Uterus (tissue), 4 donors: Measurements from ENCODE around the gene RNF187. TPM values are rescaled to one million over a fixed set of nuclear protein-coding genes. Genes with fewer than 3 reads are reported as not detected.

Source experiments
- DNase-seq, 2 donors: peaks; one replicate each; pipeline ENCODE4 v3.0.0-alpha.2; 2019 to 2020
- H3K27ac ChIP-seq, 2 donors: fragments of 200-600 bp; sonication (generic); 1 replicate in 1 of 2; 2 replicates in 1 of 2; pipeline ENCODE4 v1.5.1; 2016 to 2018
- H3K27me3 ChIP-seq, 2 donors: fragments of 200-600 bp; sonication (generic); one replicate each; pipeline ENCODE4 v1.5.1; 2018 to 2019; ENCODE audit warnings: control low read depth in 1 of 2
- H3K36me3 ChIP-seq, 2 donors: fragments of 200-600 bp; sonication (generic); one replicate each; pipeline ENCODE4 v1.5.1; 2019; ENCODE audit warnings: control low read depth in 1 of 2
- H3K4me1 ChIP-seq, 2 donors: fragments of 200-600 bp; sonication (generic); one replicate each; pipeline ENCODE4 v1.5.1; 2018 to 2019; ENCODE audit warnings: control low read depth in 1 of 2
- H3K4me3 ChIP-seq, 2 donors: fragments of 200-600 bp; sonication (generic); 1 replicate in 1 of 2; 2 replicates in 1 of 2; pipeline ENCODE4 v1.5.1; 2018 to 2019; ENCODE audit warnings: mild to moderate bottlenecking in 1 of 2
- H3K9me3 ChIP-seq, 2 donors: fragments of 200-600 bp; sonication (generic); one replicate each; pipeline ENCODE4 v1.5.1; 2019; ENCODE audit warnings: control low read depth in 1 of 2
- CTCF ChIP-seq, 4 experiments: fragments of 200-600 bp in 2 of 4; fragments of 450-650 bp in 2 of 4; sonication (generic) in 2 of 4; IDR thresholded peaks; one replicate each; pipeline ENCODE4 v1.5.1; 2016 to 2019; ENCODE audit warnings: antibody characterized with exemption in 4 of 4, mild to moderate bottlenecking in 2 of 4, moderate library complexity in 1 of 4
- POLR2A ChIP-seq, 2 donors: fragments of 450-650 bp; IDR thresholded peaks; one replicate each; pipeline ENCODE4 v1.6.1; 2016; ENCODE audit warnings: antibody characterized with exemption in 2 of 2, mild to moderate bottlenecking in 1 of 2, moderate library complexity in 1 of 2
- intact Hi-C: fragments of 100-400 bp; cut with DNase I; formaldehyde crosslinking; loops from one replicate; pipeline ENCODE4 v1.15.1; 2023; ENCODE audit warnings: low total_unique reads
- total RNA-seq, 4 donors: library from RNA; depleted of rRNA in 3 of 4; stranded (reverse); fragments of >200 nt in 3 of 4; gene quantifications; one replicate each; pipeline versions ENCODE4 v1.1.0 to v1.2.4, GENCODE V29; 2014 to 2023
- donor health status: DM: yes; HTN: yes; CAD: no.

The RNF187 gene
- total RNA-seq, result 10 to 100 TPM; 13.2 to 84.1 (median 27.7) TPM

DNA sequence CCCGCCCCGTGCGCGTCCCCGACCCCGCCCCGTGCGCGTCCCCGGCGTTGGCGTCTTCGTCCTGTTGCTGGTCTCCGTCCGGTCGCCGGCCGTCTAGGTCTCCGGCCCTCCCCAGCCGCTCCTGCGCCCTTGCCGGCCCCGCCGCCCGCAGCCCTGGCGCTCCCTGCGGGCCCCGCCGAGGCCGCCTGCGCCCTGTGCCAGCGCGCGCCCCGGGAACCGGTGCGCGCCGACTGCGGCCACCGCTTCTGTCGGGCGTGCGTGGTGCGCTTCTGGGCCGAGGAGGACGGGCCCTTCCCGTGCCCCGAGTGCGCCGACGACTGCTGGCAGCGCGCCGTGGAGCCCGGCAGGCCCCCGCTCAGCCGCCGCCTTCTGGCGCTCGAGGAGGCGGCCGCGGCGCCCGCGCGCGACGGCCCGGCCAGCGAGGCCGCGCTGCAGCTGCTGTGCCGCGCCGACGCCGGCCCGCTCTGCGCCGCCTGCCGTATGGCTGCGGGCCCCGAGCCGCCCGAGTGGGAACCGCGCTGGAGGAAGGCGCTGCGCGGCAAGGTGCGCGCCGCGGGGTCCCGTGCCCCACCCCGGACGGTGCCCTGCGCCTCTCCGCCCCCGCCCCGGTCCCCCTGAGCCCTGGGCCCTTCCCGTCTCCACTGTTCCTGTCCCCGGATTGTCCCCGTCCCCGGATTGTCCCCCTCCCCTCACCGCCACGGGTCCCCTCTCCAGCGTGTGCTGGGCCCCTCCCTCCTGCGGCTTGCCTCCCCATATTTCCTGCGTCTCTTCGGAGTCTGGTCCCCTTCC, at the start of gene RNF187:
Gene RNF187, plus strand, starts transcription at position 47 of the 789 bp plus-strand sequence.
- Histone ChIP-seq H3K4me1 (peaks cover 0 to 13% of the 10 kb centered on the region in 2 donors), H3K36me3 (no peaks in the 10 kb centered on the region), H3K9me3 (no peaks in the 10 kb centered on the region), H3K27me3 (no peaks in the 10 kb centered on the region), H3K27ac (peak within 1 kb of the TSS; percentile 96 to 97), H3K4me3 (peak within 1 kb of the TSS; percentile 65 to 80)
- intact Hi-C loops, result no loop called here
- DNase-seq, result peak; percentile 85 to 91
- no peak for TF ChIP-seq CTCF (IDR thresholded peaks at IDR 0.05)
- peak in 1 of 2 donors; percentile 50 for TF ChIP-seq POLR2A (IDR thresholded peaks at IDR 0.05)

- no peak overlapping the region for H3K4me3 ChIP-seq
Measured at GRCh38 chr1:228437424-228437962, 49.7 kb upstream of the RNF187 start.

GRCh38 chr1:228438266-228438665, 48.9 kb upstream of the RNF187 start:
- TF ChIP-seq CTCF (IDR thresholded peaks at IDR 0.05) (no peak), POLR2A (IDR thresholded peaks at IDR 0.05) (no peak)
- Histone ChIP-seq H3K36me3 (no peaks in the 10 kb centered on the region), H3K4me3 (no peak overlapping the region), H3K27me3 (peaks cover 0 to 3% of the 10 kb centered on the region in 2 donors), H3K9me3 (no peaks in the 10 kb centered on the region), H3K27ac (no peak overlapping the region), H3K4me1 (no peaks in the 10 kb centered on the region)
- no peak for DNase-seq
- intact Hi-C loops, result no loop called here

More at GRCh38 chr1:228437424-228437962, 49.7 kb upstream of the RNF187 start:
- H3K27me3 ChIP-seq, result peaks cover 0 to 2% of the 10 kb centered on the region in 2 donors
- H3K4me1 ChIP-seq, result no peaks in the 10 kb centered on the region
- H3K36me3 ChIP-seq, result no peaks in the 10 kb centered on the region
- H3K27ac ChIP-seq, result no peak overlapping the region
- intact Hi-C loops, result no loop called here
- no peak for DNase-seq
- TF ChIP-seq POLR2A (IDR thresholded peaks at IDR 0.05), result no peak
- no peak for TF ChIP-seq CTCF (IDR thresholded peaks at IDR 0.05)
- H3K9me3 ChIP-seq, result no peaks in the 10 kb centered on the region

- intact Hi-C loops, result no loop called here
- Histone ChIP-seq H3K36me3 (no peaks in the 10 kb centered on the region), H3K27ac (no peak overlapping the region), H3K4me3 (no peak overlapping the region), H3K4me1 (no peaks in the 10 kb centered on the region), H3K27me3 (peaks cover 11 to 21% of the 10 kb centered on the region in 2 donors), H3K9me3 (no peaks in the 10 kb centered on the region)
- no peak for DNase-seq
- TF ChIP-seq CTCF (IDR thresholded peaks at IDR 0.05) (no peak), POLR2A (IDR thresholded peaks at IDR 0.05) (no peak)
Measured at GRCh38 chr1:228440761-228441500, 46.3 kb upstream of the RNF187 start.

- no peak overlapping the region for H3K4me3 ChIP-seq
- no peaks in the 10 kb centered on the region for H3K36me3 ChIP-seq
- H3K27ac ChIP-seq, result no peak overlapping the region
- intact Hi-C loops, result no loop called here
- DNase-seq, result no peak
- no peaks in the 10 kb centered on the region for H3K4me1 ChIP-seq
- H3K9me3 ChIP-seq, result no peaks in the 10 kb centered on the region
- TF ChIP-seq POLR2A (IDR thresholded peaks at IDR 0.05) (no peak), CTCF (IDR thresholded peaks at IDR 0.05) (no peak)
- peaks cover 12 to 21% of the 10 kb centered on the region in 2 donors for H3K27me3 ChIP-seq
Measured at GRCh38 chr1:228443395-228443794, 43.8 kb upstream of the RNF187 start.
